Thoracic aorta (tissue), 2 donors: Measurements from ENCODE around the gene GALNT17. TPM values are rescaled to one million over a fixed set of nuclear protein-coding genes. Genes with fewer than 3 reads are reported as not detected.

Source experiments
- ATAC-seq: fragments of 150-250 bp; one replicate; pipeline ENCODE4 v1.8.0; 2017; ENCODE audit warnings: low read depth; ENCODE audit not compliant: insufficient number of reproducible peaks, low FRiP score
- DNase-seq: peaks from one replicate; pipeline ENCODE4 v3.0.0-alpha.2; 2020; ENCODE audit warnings: low spot score
- H3K27ac ChIP-seq, 2 donors: fragments of 200-600 bp; sonication (generic); 1 replicate in 1 of 2; 2 replicates in 1 of 2; pipeline ENCODE4 v1.5.1; 2016; ENCODE audit warnings: mild to moderate bottlenecking in 2 of 2, moderate library complexity in 2 of 2
- H3K27me3 ChIP-seq: fragments of 200-600 bp; sonication (generic); replicated peaks from 2 replicates; pipeline ENCODE4 v1.6.0; 2016; ENCODE audit warnings: mild to moderate bottlenecking; ENCODE audit not compliant: insufficient read depth
- H3K36me3 ChIP-seq: fragments of 200-600 bp; sonication (generic); one replicate; pipeline ENCODE4 v1.5.1; 2016
- H3K4me1 ChIP-seq, 2 donors: fragments of 200-600 bp; sonication (generic); 1 replicate in 1 of 2; 2 replicates in 1 of 2; pipeline versions ENCODE4 v1.5.1 to v1.6.0; 2016; ENCODE audit warnings: low read depth in 2 of 2, mild to moderate bottlenecking in 1 of 2; ENCODE audit not compliant: control insufficient read depth in 1 of 2
- H3K4me3 ChIP-seq: fragments of 200-600 bp; sonication (generic); 2 replicates; pipeline ENCODE4 v1.5.1; 2016; ENCODE audit warnings: mild to moderate bottlenecking
- H3K9me3 ChIP-seq: fragments of 200-600 bp; sonication (generic); 2 replicates; pipeline ENCODE4 v1.5.1; 2016
- CTCF ChIP-seq: fragments of 200-600 bp; sonication (generic); IDR thresholded peaks from one replicate; pipeline ENCODE4 v1.5.1; 2019; ENCODE audit warnings: antibody characterized with exemption
- total RNA-seq, 2 donors: library from RNA; depleted of rRNA; stranded (reverse); fragments of >200 nt; gene quantifications; one replicate each; pipeline versions ENCODE4 v1.1.0 to v1.2.3, GENCODE V29; 2016

GALNT17 gene
- total RNA-seq, 2 donors from 2014 or later, result 17.6 to 20.8 TPM

GRCh38 chr7:71527213-71527612, 395.3 kb downstream of the GALNT17 start:
- Histone ChIP-seq H3K27ac (no peak overlapping the region), H3K36me3 (no peaks in the 10 kb centered on the region), H3K27me3 (no peaks in the 10 kb centered on the region), H3K4me3 (no peak overlapping the region), H3K9me3 (no peaks in the 10 kb centered on the region), H3K4me1 (no peaks in the 10 kb centered on the region)
- no peak for ATAC-seq
- no peak for TF ChIP-seq CTCF
- DNase-seq, result no peak

- no peak for DNase-seq
- H3K4me3 ChIP-seq, result no peak overlapping the region
- no peak for TF ChIP-seq CTCF
These were observed 403.7 kb downstream of the GALNT17 start for GRCh38 chr7:71535616-71536015.

GRCh38 chr7:71538210-71538609, 406.3 kb downstream of the GALNT17 start:
- DNase-seq (no peak), ATAC-seq (no peak)
- Histone ChIP-seq H3K9me3 (no peaks in the 10 kb centered on the region), H3K36me3 (no peaks in the 10 kb centered on the region), H3K27ac (no peak overlapping the region), H3K27me3 (no peaks in the 10 kb centered on the region), H3K4me1 (no peaks in the 10 kb centered on the region), H3K4me3 (no peak overlapping the region)
- TF ChIP-seq CTCF, result no peak

More at GRCh38 chr7:71535616-71536015, 403.7 kb downstream of the GALNT17 start:
- no peak for ATAC-seq
- Histone ChIP-seq H3K4me1 (no peaks in the 10 kb centered on the region), H3K27me3 (no peaks in the 10 kb centered on the region), H3K27ac (no peak overlapping the region), H3K9me3 (no peaks in the 10 kb centered on the region), H3K36me3 (no peaks in the 10 kb centered on the region)

- no peak for ATAC-seq
- no peak overlapping the region for H3K27ac ChIP-seq
- no peak for TF ChIP-seq CTCF
- no peaks in the 10 kb centered on the region for H3K36me3 ChIP-seq
- H3K4me1 ChIP-seq, result peaks cover 0 to under 1% of the 10 kb centered on the region in 2 donors
- no peak overlapping the region for H3K4me3 ChIP-seq
- no peaks in the 10 kb centered on the region for H3K27me3 ChIP-seq
- no peaks in the 10 kb centered on the region for H3K9me3 ChIP-seq
- DNase-seq, result no peak
These were observed 407.7 kb downstream of the GALNT17 start for GRCh38 chr7:71539615-71540014.

- no peak for TF ChIP-seq CTCF
- Histone ChIP-seq H3K27me3 (no peaks in the 10 kb centered on the region), H3K4me3 (no peak overlapping the region), H3K36me3 (no peaks in the 10 kb centered on the region), H3K27ac (no peak overlapping the region), H3K9me3 (no peaks in the 10 kb centered on the region), H3K4me1 (peaks cover 0 to 13% of the 10 kb centered on the region in 2 donors)
- DNase-seq, result no peak
- ATAC-seq, result no peak
These were observed 409.9 kb downstream of the GALNT17 start for GRCh38 chr7:71541707-71542353.
